Raji (cell line): Measurements from ENCODE around the gene PACRG.

Experiments
- POLR2A ChIP-seq: IDR thresholded peaks from 2 replicates; pipeline ENCODE4 v1.6.1; 2011; ENCODE audit warnings: low read depth, low read length, control low read depth; ENCODE audit not compliant: insufficient read depth

Gene PACRG

DNA sequence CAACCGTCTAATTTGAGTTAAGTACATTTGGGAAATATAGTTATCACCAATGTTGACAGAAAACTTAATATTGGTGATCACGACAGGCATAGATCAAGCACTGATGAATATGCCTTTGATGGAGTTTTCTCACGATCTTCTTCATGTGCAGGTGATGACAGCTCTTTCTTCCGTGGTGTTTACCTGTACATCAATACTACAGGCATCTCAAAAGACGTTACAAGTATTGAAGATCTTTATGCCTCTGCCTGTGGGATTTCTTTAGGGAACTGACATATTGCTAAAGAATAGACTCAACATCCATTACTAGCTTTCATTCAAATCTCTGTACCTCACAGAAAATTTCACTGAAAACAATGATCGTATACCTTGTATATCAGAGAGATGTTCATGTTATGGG, 178.7 kb downstream of the PACRG start:
- no peak for TF ChIP-seq POLR2A

GRCh38 chr6:162907876-162908481, 180.2 kb downstream of the PACRG start:
- no peak for TF ChIP-seq POLR2A

- no peak for TF ChIP-seq POLR2A
Observed at GRCh38 chr6:162913206-162913605, 185.4 kb downstream of the PACRG start.

DNA sequence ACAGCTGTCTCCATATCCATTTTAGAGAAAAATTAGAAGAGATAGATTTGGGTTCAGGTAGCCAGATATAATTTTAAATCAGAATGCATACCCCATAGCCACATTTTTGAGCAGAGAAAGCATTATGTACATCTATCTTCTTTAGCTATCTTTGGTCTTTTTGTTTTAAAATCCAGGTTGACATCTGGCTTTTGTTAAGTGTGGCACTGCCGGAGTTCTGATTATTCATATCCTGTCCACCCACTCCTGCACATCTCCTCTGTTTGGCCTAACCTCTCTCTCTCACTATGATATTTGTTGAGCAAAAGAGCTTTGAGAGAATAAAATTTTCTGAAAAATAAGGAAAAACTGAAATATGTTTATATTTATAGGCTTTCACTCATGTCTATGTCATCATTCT, 189.7 kb downstream of the PACRG start:
- TF ChIP-seq POLR2A, result no peak

- no peak for TF ChIP-seq POLR2A
Observed at GRCh38 chr6:162921062-162921461, 193.3 kb downstream of the PACRG start.

DNA sequence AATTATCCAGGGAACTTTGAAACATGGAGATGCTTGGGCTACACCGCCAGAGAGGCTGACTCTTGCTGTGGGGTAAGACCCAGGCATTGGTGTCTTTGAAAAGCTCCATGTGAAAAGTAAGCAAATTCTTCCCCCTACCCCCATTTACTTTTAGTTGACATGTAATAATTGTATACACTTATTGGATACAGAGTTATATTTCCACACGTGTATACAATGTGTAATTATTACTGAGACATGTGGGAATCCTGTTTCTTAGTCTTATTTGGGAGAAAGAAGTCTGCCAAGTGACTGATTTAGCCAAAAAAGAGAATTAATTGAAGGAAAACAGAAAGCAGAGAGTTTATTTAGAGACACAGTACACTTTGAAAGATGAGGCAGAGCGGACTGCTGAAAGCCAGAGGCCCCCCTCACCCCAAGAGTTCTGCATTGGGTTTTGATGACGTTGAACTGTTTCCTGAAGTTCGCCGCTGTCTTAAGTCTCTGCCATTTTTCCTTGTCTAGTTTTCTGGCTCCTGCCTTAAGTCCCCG, 193.8 kb downstream of the PACRG start:
- TF ChIP-seq POLR2A, result no peak

GRCh38 chr6:162922563-162923166, 194.9 kb downstream of the PACRG start:
- no peak for TF ChIP-seq POLR2A

DNA sequence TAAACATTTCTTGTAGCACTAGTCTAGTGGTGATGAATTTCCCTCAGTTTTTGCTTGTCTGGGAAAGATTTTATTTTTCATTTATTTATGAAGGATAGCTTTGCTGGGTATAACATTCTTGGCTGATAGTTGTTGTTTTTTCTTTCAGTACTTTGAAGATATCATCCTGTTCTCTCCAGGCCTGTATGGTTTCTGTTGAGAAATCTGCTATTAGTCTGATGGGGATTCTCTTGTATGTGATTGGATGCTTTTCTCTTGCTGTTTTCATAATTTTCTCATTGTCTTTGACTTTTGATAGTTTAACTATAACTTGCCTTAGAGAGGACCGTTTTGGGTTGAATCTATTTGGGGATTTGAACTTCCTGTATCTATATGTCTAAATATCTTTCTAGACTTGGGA, 207.1 kb downstream of the PACRG start:
- no peak for TF ChIP-seq POLR2A

DNA sequence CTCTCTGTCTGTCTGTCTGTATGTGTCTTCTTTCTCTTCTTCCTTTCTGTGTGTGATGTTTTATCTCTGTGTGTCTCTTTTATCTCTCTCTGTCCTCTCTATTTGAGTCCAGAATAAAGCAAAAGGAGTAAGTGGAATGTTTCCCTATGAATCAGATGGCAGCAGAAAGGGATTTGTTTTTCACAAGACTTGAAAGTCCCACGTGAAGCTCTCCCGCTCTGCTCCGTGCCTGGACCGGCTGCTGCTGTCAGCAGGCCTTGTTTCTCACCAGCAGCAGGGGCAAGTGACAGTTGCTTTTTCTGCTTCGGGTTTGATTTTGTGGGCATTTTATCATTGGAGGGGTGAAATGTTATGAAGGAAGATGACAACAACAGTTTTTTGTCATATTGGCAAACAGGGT, 212.7 kb downstream of the PACRG start:
- no peak for TF ChIP-seq POLR2A

- no peak for TF ChIP-seq POLR2A
Observed at GRCh38 chr6:162941128-162941527, 213.4 kb downstream of the PACRG start.

DNA sequence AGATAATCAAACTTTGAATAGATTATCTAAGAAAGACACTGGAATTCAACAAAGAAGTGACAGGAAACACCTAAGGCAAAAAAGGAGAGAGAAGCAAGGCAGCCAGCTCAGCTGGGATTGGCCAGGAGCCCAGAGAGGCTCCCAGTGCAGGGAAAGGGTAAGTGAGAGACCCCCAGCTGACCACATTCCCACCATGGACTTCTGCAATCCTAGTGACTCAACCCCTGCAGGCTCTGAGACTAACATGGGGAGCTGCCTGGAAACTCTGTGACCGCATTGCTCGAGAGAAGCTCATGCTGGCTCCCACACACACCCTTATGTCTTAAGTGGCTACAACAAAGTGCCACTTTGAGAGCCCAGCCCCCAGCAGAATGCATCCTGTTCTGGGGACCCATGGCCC, 215.1 kb downstream of the PACRG start:
- no peak for TF ChIP-seq POLR2A

DNA sequence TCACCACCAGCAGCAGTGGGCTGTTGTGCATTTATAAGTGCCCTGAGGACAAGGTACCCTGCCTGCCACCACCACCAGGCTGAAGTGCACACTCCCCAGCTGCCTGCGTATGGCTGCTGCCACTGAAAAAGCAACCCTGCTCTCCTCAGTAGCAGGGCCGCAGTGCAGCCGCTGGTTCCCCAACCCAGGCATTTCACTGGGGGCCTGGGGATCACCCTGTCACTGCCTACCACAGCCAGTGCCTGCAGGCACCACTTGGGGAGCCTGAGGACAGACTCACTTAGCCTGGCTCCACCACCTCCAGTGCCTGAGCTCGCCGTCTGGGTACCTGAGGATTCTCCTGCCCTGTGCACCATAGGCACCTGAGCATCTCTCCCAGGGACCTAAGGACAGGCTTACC, 215.6 kb downstream of the PACRG start:
- TF ChIP-seq POLR2A, result no peak

DNA sequence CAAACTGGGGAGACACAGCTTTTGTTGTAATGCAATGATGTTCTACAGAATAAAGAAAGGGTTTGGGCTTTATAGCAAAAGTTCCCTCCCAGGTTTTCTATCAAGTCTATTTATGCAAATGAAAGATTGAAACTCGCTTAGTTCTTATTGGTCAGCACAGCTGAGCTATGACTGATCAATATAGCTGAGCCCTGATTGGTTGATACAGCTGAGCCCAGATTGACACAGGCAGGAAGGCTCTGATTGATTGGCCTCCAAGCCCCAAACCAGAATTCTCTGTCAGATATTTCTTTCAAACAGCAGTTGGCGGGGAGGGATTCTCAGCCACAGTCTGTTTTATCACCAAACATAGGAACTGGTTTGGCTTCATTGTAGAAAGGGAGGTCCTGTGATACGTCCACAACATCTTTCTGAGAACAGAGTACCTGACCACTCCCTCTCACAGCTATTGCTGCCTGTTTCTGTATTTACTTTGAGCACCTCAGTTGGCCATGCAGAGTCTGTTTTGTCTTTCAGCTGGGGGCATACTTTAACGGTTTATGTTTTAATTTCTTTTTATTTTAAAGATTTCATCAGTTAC, 223.5 kb downstream of the PACRG start:
- TF ChIP-seq POLR2A, result no peak

DNA sequence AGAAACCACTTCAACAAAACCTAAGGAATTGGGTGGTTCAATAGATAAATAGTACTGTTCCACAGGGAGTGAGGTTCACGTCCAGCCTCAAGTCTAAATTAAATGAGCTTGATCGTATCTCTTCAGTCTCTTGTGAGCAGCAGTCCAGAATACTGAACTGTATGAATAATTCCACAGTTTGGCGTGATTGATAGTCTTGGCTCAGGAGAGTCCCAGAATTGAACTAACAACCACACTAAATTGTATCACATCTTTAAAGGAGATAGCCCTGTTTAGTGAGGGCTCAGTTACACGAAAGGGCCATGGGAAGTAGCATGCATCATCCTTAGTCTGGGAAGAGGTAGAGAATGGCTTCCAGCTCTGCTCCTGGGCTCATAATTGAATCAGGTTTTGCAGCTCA, 224.6 kb downstream of the PACRG start:
- TF ChIP-seq POLR2A, result no peak

GRCh38 chr6:162957062-162957461, 229.3 kb downstream of the PACRG start:
- TF ChIP-seq POLR2A, result no peak

- TF ChIP-seq POLR2A, result no peak
Observed at GRCh38 chr6:162960679-162961457, 233.1 kb downstream of the PACRG start.

- TF ChIP-seq POLR2A, result no peak
Observed at GRCh38 chr6:162962093-162962492, 234.3 kb downstream of the PACRG start.

GRCh38 chr6:162963861-162964260, 236.1 kb downstream of the PACRG start:
- no peak for TF ChIP-seq POLR2A
